HG02943 (cell line): Measurements from ENCODE around the gene WRAP53.

Source experiments
- ATAC-seq: cut with Tn5 transposase; IDR thresholded peaks from one replicate; pipeline ENCODE4 v1.9.1; 2021; ENCODE audit warnings: mild to moderate bottlenecking, low read depth, moderate library complexity; ENCODE audit not compliant: unreplicated experiment

Gene WRAP53

DNA sequence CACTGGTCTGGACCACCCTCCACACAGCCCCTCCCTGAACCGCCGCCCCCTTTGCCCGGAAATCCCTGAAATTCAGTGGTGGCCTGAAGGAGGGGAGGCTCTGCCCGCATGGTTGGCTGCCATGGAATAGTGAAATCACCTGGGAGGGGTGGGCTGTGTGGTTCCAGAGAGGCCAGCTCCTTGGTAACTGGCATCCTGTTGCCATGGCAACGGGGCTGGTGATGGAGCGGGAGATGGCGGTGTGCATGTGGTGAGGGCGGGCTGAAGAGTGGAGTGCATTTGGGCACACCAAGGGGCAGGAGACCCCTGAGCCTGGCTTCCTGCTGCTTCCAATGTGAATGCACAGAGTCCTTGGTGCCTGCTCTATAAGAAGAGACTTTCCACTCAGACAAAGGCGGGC lies 19.2 kb downstream of the WRAP53 start:
- ATAC-seq = no peak

DNA sequence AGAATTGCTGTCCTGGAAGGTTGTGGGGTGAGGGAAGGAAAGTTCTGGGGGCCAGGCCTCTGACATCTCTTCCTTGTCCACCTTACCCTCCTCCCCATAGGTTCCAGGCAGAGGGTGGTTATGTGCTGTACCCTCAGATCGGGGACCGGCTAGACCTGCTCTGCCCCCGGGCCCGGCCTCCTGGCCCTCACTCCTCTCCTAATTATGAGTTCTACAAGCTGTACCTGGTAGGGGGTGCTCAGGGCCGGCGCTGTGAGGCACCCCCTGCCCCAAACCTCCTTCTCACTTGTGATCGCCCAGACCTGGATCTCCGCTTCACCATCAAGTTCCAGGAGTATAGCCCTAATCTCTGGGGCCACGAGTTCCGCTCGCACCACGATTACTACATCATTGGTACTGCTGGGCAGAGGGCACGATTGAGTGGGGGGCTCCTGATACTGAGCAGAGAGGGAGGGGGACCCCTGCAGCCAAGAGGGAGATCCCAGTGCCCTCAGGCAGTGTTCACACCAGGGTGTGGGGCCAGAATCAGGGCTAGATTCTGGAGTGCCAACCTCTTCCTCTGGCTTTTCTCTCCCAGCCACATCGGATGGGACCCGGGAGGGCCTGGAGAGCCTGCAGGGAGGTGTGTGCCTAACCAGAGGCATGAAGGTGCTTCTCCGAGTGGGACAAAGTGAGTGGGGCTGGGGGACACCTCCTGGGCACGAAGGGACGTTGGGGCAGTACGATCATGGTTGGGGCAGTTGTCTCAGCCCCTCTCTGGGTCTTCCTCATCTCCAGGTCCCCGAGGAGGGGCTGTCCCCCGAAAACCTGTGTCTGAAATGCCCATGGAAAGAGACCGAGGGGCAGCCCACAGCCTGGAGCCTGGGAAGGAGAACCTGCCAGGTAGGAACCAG lies 19.8 kb downstream of the WRAP53 start:
- ATAC-seq = no peak

DNA sequence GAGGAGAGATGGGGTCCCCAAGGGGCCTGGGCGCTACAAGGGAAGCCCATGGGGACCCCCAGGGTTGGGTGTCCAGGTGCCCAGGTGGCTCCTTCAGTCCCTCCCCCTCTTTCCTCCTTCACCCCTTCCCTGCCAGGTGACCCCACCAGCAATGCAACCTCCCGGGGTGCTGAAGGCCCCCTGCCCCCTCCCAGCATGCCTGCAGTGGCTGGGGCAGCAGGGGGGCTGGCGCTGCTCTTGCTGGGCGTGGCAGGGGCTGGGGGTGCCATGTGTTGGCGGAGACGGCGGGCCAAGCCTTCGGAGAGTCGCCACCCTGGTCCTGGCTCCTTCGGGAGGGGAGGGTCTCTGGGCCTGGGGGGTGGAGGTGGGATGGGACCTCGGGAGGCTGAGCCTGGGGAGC lies 20.8 kb downstream of the WRAP53 start:
- ATAC-seq = no peak

DNA sequence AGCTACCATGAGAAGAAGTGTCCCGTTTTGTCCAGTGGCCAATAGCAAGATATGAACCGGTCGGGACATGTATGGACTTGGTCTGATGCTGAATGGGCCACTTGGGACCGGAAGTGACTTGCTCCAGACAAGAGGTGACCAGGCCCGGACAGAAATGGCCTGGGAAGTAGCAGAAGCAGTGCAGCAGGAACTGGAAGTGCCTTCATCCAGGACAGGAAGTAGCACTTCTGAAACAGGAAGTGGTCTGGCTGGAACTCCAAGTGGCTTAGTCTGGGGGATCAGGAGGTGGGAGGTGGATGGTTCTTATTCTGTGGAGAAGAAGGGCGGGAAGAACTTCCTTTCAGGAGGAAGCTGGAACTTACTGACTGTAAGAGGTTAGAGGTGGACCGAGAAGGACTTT lies 22.0 kb downstream of the WRAP53 start:
- ATAC-seq = no peak

DNA sequence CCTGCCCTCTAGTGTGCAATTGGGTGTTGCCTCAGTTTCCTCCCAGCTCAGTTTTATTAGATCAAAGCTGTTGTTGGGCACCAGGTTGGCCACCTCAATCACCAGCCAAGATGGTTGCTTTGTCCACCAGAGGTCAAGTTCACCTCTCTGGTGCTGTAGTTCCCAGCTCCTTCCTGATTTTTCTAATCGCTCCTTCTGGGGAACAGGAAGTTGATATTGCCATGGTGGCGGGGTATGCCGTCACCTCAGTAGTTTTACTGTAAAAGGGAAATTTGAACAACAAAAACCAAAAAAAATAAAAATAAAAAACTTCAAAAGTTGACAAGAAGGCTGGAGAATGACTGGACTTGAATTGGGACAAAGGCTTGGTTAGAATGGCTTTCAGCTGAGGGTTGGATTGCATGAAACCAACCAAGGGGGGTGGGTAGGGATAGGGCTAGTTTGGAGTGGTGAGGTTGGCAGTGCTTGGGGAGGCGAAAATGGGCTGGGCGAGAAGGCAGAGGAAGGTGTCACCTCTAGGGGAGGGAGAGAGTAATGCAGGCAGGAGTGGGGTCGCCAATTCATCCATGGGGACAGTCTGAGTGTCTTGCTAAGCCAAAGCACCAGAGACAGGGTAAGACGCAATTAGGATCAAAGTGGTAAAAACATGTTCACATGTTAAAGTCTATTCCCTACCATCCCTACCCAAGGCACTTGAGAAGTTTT lies 22.9 kb downstream of the WRAP53 start:
- ATAC-seq = no peak

DNA sequence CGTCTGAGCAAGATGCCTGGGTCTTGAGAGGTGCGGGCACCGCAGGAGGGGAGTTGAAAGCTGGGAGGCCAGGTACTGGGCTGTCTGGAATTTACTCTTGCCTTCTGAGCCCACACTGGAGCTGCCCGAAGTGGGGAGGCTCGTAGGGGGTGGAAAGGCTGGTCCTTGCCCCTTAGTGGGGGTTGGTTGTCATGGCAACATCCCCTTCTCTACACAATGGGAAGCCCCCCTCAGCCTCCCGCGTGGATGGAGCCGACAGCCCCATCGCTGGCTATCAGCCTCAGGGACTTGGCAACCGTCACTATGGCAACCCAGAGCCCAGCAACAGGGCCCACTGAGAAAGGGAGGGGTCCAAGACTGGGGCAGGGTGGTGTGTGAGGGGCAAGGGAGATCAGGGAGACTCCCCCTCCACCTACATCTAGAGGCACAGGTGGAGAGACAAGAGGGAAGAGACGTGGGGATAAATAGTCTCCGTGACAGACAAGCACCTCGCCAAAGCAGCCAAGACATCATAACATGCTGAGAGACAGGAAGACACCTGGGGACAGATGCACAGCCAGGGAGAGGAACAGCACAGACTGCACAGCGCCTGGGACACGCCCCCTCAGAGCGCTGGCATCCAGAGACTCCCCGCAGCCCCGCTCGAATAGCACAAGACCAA lies 24.0 kb downstream of the WRAP53 start:
- no peak for ATAC-seq

DNA sequence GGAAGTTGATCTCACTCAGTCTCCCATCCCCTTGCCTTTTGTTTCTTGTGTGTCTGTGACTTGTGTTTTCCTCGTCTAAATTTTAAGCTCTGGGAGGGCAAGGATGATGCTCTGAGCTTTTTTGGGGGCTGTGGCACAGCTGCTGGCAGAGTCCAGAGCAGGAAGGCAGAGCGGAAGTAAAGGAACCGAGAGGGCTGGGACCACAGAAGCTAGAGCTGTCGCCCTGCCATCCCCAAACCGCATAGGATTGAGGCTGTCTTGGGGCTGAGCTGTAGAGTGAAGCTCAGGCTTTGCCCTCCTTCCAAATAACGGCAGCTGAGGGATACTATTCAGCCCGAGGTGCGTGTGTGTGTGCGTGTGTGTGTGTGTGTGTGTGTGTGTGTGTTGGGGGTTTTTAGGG lies 25.5 kb downstream of the WRAP53 start:
- ATAC-seq = no peak

DNA sequence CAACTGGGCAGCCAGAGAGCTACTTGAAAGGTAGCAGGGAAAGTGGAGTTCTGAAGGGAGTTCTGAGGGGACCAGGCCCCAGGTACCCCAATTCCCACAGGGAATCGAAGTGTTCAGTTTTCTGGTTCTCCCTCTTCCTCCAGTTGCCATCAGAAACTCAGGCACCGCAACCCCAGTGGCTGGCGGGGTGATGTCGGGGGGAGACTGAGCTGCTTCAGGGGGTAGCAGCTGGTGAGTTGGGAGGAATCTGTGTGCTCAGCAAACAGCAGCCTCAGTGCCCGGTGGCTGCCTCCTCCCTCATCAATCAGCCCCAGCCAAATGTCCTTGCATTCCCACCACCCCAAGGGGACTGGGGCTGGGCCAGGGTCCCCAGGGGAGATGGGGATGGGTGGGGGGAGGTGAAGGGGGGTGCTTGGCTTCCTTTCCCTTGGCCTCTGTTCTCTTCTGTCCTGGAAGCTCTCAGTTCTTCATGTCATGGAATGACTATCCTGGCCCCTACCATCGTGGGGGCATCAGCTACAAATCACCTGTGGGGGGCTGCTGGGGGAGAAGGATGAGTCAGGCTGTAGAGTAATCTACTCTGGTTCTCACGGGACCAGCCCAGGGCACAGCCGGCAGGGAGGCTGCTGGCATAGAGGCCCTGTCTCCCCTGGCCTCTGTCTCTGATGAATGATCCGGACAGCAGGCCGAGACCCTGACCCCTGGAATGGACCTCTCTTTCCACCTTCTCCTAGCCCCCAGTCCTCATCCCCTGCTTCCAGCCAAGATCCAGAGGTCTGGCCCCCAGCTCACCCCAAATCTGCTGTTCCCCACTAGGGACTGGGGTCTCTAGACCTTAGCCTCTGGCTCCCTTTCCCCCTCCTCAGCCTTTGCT lies 26.7 kb downstream of the WRAP53 start:
- no peak for ATAC-seq

DNA sequence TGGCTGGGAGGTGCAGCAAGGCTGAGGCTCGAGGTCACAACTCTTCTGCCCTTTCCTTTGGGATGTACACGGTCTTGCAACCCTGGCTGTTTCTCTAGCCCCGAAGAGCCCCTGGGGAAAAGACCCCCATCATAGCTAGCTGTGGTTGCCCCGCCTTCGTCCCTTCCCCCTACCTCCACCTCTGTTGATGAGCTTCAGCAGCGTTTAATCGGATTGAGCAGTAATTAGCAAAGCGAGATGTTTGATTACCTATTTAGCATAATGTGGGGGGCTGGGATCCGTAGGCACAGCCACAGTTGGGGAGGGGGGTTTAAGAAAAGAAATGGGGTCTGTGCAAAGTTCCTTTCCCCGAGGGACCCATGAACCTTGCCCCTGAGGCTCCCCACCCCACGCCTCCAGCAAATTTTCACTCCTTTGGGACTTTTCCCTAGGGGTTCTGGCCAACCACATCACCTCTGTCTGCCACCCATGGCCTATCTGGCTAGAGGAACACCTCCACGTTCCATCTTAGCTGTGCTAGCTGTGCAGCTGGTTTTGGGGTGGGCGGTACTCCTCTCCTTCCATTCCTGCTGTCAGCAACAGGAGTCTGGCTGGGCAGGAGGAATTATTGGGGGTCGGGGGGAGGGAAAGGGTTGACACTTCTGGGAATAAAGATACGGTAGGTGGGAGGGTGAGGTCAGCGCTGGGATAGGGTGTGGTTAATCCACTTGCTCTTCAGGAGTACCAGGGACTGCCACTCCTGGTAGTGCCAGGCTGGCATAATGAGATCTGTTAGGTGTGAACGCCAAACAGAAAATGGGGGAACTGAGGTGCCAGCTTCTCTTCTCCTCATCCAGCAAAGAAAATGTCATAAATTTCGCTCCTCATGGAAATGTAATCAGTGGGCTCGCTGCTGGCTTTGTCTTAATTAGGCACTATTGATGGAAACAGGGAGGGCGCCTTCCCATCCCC lies 27.9 kb downstream of the WRAP53 start:
- ATAC-seq = no peak

DNA sequence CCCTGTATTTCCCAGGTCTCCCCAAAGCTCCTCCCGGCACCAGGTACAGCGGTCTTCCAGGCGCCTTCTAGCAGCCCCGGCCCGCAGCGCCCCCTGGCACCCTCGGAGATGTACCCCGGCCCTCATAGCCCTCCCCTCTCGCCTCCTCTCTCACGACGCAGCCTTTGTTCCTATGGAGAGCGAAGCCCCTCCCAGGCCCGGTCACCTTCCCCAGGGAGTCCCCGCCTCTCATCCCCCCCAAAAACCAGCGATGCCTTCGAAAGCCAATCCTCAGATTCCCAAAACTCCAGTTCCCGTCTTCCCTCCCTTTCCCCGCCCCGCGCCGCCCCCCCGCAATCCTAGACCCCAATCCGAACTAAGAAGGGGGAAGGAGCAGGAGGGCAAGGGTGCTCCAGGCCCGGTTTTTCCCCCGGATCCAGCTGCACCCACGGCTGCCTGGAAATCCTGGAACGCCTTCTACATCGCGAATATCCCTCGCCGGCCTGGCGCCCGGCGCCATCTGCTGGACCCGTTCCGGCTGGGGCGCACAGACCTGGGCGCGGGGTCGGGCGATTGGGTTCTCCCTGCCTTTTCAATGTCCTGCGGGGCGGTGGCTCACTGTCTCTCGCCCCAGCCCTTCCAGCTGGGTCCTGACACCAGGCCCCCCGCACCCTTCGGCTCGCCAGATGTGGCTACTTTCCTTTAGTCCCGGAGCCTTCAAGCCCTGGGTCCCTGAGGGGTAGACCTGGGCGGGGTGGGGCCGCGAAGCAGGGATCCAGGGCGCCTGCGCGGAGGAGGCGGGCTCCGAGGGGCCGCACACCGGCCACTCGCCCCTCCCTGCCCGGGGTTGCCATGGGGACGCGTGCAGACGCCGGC lies 28.9 kb downstream of the WRAP53 start, which contains the start of gene DNAH2:
Gene DNAH2 (plus strand): TSS at position 844 of the 855 bp plus-strand sequence. CDS start 1,991 bp downstream, outside the sequence.
- ATAC-seq = no peak

DNA sequence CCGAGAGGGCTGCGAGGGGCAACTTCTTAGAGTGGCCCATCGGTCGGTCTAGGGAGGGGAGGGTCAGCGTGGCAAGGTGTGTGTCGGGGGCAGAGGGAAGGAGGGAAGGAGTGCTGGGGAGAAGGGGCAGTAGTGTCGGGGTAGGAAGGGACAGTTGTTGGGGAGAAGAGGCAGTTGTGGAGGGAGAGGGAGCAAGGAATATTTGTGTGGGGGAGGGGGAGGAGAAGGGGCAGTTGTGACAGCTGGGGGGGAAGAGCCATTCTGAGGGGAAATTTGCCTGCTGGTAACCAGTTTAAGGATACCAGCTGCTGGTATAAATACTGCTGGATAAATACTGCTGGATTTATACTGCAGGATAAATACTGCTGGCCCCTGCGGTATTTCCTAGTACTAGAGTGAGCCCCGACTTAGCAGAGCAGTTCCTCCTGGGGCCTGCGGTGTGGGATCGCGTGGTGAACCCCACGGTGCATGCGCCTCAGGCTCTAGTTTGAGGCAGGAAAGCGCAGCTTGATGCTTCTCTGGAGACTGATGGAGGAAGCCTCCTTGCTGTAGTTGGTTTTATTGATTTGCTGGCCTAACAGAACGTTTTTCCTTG lies 29.6 kb downstream of the WRAP53 start:
- ATAC-seq = no peak

DNA sequence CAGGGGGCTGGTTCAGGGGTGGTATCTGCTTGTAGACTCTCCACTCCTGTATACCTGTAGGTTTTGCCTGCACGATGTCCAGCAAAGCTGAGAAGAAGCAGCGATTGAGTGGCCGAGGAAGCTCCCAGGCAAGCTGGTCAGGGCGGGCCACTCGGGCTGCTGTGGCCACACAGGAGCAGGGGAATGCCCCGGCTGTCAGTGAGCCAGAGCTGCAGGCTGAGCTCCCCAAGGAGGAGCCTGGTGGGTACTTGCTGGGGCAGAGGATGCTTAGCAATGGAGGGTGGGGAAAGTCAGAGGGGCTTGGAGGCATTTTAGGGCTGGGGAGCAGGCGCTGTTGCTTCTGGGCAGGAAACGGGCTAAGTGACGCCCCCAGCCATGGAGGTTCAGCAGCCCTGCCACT lies 31.4 kb downstream of the WRAP53 start:
- no peak for ATAC-seq

DNA sequence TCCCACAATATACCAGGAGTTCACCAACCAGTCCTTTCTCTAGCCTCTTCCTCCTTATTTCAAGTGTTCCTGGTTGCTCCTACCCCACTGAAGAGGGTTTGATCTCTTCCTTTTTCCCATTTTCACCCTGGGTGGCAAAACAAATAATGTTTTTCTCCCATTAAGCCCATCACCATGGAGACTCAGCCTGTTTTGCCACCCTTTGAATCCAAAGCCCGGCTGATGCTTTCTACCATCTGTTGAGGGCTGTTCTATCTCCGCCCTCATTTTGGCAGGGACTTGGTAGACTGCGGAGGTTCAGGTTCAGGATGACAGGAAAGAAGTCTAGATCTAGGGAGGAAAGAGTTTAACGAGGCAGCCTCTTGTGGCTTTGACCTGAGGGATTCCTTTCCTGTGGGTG lies 31.8 kb downstream of the WRAP53 start:
- ATAC-seq = no peak

DNA sequence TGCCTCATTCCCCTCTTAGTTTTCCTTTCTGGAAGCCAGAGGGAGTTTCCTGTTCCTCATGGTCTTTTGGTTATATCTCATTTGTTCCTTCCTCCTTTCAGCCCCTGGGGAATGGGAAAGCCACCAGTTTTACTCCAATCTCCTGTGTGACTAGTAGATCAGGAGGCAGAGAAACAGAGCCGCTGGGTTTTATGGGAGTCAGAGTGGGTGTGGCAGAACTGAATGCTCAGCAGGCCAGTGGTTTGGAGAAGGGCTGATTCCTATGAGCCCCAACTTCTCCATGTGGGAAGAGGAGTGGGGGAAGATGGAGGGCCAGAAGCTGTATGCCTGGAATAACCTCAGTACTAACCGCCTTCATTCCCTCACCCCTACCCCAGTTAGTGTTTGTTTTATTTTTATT lies 33.3 kb downstream of the WRAP53 start:
- no peak for ATAC-seq

DNA sequence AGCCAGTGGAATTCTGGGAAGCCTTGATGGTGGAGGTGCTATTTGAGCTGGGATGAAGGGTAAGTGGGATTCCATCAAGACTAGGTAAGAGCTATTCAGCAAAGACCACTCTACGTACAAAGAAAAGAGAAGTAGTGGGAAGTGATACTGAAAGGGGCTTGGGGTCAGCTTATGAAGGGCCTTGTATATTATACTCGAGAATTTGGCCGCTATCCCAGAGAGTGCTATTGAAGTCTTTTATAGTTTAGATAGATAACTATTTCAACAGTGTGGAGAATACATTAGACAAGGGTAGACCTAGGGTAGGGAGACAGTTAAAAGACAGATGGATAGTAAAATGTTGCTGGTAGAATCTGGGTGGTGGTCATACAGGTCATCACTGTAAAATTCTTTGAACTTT lies 39.6 kb downstream of the WRAP53 start:
- no peak for ATAC-seq

DNA sequence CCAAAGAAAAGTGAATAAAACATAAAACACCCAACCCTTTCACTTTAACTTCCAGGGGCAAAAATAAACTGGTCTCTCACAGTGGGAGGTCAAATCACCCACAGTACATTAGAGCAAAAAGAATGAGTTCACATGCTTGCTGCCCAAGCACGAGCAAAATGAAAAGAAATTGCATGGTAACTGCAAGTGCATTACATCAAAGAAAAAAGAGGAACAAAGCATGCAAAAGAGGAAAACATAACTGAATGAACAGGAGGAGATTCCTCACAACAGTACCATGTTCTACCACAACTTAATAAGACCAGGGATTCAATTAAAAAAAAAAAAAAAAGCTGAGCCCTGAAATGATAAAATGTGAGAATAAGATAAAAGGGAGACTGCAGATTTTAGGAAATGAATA lies 41.5 kb downstream of the WRAP53 start:
- ATAC-seq = no peak

DNA sequence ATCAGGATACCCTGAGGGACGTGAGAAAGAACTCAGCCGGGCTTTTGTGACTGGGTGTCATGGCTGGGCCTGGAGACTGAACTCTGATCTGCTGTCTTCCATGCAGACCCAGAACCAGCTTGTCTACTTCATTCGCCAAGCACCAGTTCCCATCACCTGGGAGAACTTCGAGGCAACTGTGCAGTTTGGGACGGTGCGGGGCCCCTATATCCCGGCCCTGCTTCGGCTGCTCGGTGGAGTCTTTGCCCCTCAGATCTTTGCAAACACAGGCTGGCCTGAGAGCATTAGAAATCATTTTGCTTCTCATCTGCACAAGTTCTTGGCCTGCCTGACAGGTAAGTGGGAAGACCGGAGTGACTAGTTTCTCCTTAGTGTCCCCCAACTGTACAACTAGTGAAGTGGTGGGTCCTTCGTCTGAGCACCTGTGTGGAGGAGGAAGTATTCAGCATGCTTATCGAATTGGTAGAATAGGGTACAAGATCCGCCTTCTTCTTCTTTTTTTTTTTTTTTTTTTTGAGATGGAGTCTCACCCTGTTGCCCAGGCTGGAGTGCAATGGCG lies 44.8 kb downstream of the WRAP53 start:
- no peak for ATAC-seq

DNA sequence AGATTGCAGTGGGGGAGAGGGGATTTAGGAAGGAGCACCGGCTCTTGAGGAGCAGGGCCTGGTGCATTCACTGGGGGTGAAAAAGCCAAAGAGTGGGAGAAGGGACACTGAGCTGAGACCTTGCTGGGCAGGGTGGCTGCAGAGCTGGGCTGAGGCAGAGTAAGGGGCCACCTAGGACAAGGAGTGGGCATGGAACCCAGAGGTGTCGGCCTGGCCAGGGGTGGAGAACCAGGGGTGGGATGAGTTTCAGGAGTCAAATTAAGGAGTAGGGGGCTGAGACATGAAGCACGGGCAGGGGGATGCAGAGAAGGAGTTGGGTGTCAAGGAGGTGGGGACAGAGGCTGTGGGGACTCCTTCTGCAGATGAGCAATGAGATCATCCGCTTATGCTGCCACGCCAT lies 49.3 kb downstream of the WRAP53 start:
- no peak for ATAC-seq
